Keratinocyte (primary cell): ENCODE data around the gene RRP1B. TPM values are rescaled to one million over a fixed set of nuclear protein-coding genes. Genes with fewer than 3 reads are reported as not detected.
A peak's percentile ranks its signal among the peaks of the same experiment; 100 is the strongest.

ENCODE experiments used
- DNase-seq: peaks from one replicate; pipeline ENCODE4 v3.0.0-alpha.2; 2011; ENCODE audit warnings: low read depth, missing footprints, low spot score
- FAIRE-seq: peaks from 2 replicates; lab custom pipeline; 2011; peaks lifted over from hg19 to GRCh38; lab: Jason Lieb, UNC
- H2AFZ ChIP-seq: 2 replicates; pipeline ENCODE4 v1.6.0; 2012; ENCODE audit warnings: low read length, control low read depth, inconsistent platforms; ENCODE audit not compliant: control insufficient read depth
- H3K27ac ChIP-seq: 2 replicates; pipeline ENCODE4 v1.5.1; 2011; ENCODE audit warnings: low read length; ENCODE audit not compliant: control insufficient read depth, insufficient read depth
- H3K27me3 ChIP-seq: 3 replicates; pipeline ENCODE4 v1.6.0; 2011; ENCODE audit warnings: low read length; ENCODE audit not compliant: control insufficient read depth, insufficient read depth; ENCODE audit errors: extremely low read depth
- H3K36me3 ChIP-seq, 2 experiments: 2 replicates in 1 of 2; 3 replicates in 1 of 2; pipeline ENCODE4 v1.5.1; 2011; ENCODE audit warnings: low read length in 2 of 2, mild to moderate bottlenecking in 1 of 2; ENCODE audit not compliant: control insufficient read depth in 2 of 2, insufficient read depth in 2 of 2; ENCODE audit errors: extremely low read depth in 1 of 2
- H3K4me1 ChIP-seq: 3 replicates; pipeline ENCODE4 v1.5.1; 2011; ENCODE audit warnings: low read length; ENCODE audit not compliant: control insufficient read depth, insufficient read depth; ENCODE audit errors: extremely low read depth
- H3K4me2 ChIP-seq: 3 replicates; pipeline ENCODE4 v1.6.0; 2011; ENCODE audit warnings: low read depth, low read length; ENCODE audit not compliant: control insufficient read depth, insufficient read depth; ENCODE audit errors: extremely low read depth
- H3K4me3 ChIP-seq, 3 experiments: fragments of 200-600 bp in 1 of 3; sonication (generic) in 1 of 3; 2 replicates in 2 of 3; 3 replicates in 1 of 3; pipeline ENCODE4 v1.5.1; 2011 to 2016; ENCODE audit warnings: low read length in 3 of 3, mild to moderate bottlenecking in 3 of 3, control low read depth in 2 of 3, inconsistent platforms in 1 of 3, low read depth in 1 of 3, mixed read lengths in 1 of 3, mixed run types in 1 of 3, moderate library complexity in 1 of 3; ENCODE audit not compliant: control insufficient read depth in 2 of 3, insufficient read depth in 2 of 3; ENCODE audit errors: extremely low read depth in 1 of 3
- H3K79me2 ChIP-seq: 2 replicates; pipeline ENCODE4 v1.6.0; 2012; ENCODE audit warnings: low read length; ENCODE audit not compliant: control insufficient read depth, insufficient read depth
- H3K9ac ChIP-seq: 3 replicates; pipeline ENCODE4 v1.6.0; 2011; ENCODE audit warnings: low read length; ENCODE audit not compliant: control insufficient read depth, insufficient read depth; ENCODE audit errors: extremely low read depth
- H3K9me1 ChIP-seq: 3 replicates; pipeline ENCODE4 v1.6.0; 2011; ENCODE audit warnings: low read length; ENCODE audit not compliant: control insufficient read depth, insufficient read depth; ENCODE audit errors: extremely low read depth
- H3K9me3 ChIP-seq: 2 replicates; pipeline ENCODE4 v1.5.1; 2012; ENCODE audit warnings: low read depth, low read length; ENCODE audit not compliant: control insufficient read depth
- H4K20me1 ChIP-seq: 3 replicates; pipeline ENCODE4 v1.6.0; 2011; ENCODE audit warnings: low read length; ENCODE audit not compliant: control insufficient read depth, insufficient read depth; ENCODE audit errors: extremely low read depth
- CTCF ChIP-seq, 3 experiments: IDR thresholded peaks in 1 of 3; conservative IDR thresholded peaks in 1 of 3; optimal IDR thresholded peaks in 1 of 3; 2 replicates in 2 of 3; 3 replicates in 1 of 3; pipeline versions ENCODE3 to v1.5.1; 2011; ENCODE audit warnings: low read length in 3 of 3, mild to moderate bottlenecking in 3 of 3, moderate library complexity in 2 of 3, control low read depth in 1 of 3, inconsistent platforms in 1 of 3; ENCODE audit not compliant: insufficient read depth in 2 of 3; ENCODE audit errors: extremely low read depth in 1 of 3
- EZH2 ChIP-seq: IDR thresholded peaks from one replicate; pipeline ENCODE4 v1.6.1; 2012; ENCODE audit warnings: inconsistent platforms, mild to moderate bottlenecking, low read length, moderate library complexity
- dilution Hi-C: fragments of 300-500 bp; cut with MboI; formaldehyde crosslinking; loops from one replicate; pipeline ENCODE4 v1.7.0; 2020; ENCODE audit warnings: low sequenced_read_pairs; ENCODE audit not compliant: extremely low pct_ligation_motif_present
- polyA plus RNA-seq, 5 experiments: library from polyadenylated mRNA; depleted of rRNA in 3 of 5; stranded (reverse) in 3 of 5; stranded (forward) in 1 of 5; unstranded in 1 of 5; fragments of >200 nt; gene quantifications; 1 replicate in 1 of 5; 2 replicates in 3 of 5; 3 replicates in 1 of 5; pipeline versions ENCODE4 v1.2.1 to v1.2.3, GENCODE V29; 2011 to 2012; ENCODE audit warnings: missing spikeins in 2 of 5, low read depth in 1 of 5, low replicate concordance in 1 of 5

The RRP1B gene
- polyA plus RNA-seq, 1 donor (not counting 4 experiments of a cell fraction or from before 2014, with no cell fraction given), result 19.8 TPM

GRCh38 chr21:43721206-43721605 is 61.8 kb downstream of the RRP1B start:
- TF ChIP-seq EZH2, result no peak
- no peak for TF ChIP-seq CTCF (optimal IDR thresholded peaks at IDR 0.05 in 1 of 3, IDR thresholded peaks at IDR 0.05 in 1 of 3, conservative IDR thresholded peaks at IDR 0.05 in 1 of 3; ENCODE audit: extremely low read depth in 1 of 3, insufficient read depth in 2 of 3, low read length in 3 of 3)
- FAIRE-seq (no peak), DNase-seq (no peak)
- H4K20me1 ChIP-seq, result peaks cover 8% of the 10 kb centered on the region
- peak overlapping the region; percentile 10 to 86 (median 69) for H3K4me3 ChIP-seq
- H3K4me1 ChIP-seq, result peaks cover 37% of the 10 kb centered on the region
- H3K27ac ChIP-seq, result no peak overlapping the region
- H2AFZ ChIP-seq, result no peak overlapping the region
- peak overlapping the region; percentile 93 for H3K4me2 ChIP-seq
- H3K9me3 ChIP-seq, result no peaks in the 10 kb centered on the region
- dilution Hi-C loops, result no loop called here
- H3K9me1 ChIP-seq, result no peaks in the 10 kb centered on the region
- no peaks in the 10 kb centered on the region for H3K27me3 ChIP-seq
- H3K79me2 ChIP-seq, result peaks cover 57% of the 10 kb centered on the region
- H3K9ac ChIP-seq, result no peak overlapping the region
- H3K36me3 ChIP-seq, result peaks cover 7 to 10% of the 10 kb centered on the region in 2 experiments

- DNase-seq (no peak), FAIRE-seq (peak; percentile 5)
- Histone ChIP-seq H3K4me1 (peaks cover 41% of the 10 kb centered on the region), H3K9me3 (no peaks in the 10 kb centered on the region), H3K9ac (peak overlapping the region; percentile 41), H3K4me3 (peak overlapping the region; percentile 1 to 10 (median 4)), H3K9me1 (no peaks in the 10 kb centered on the region), H3K36me3 (peaks cover 7 to 10% of the 10 kb centered on the region in 2 experiments), H3K27me3 (no peaks in the 10 kb centered on the region), H4K20me1 (peaks cover 8% of the 10 kb centered on the region), H3K4me2 (peak overlapping the region; percentile 93), H2AFZ (no peak overlapping the region), H3K27ac (peak overlapping the region; percentile 30), H3K79me2 (peaks cover 65% of the 10 kb centered on the region)
- dilution Hi-C loops, result no loop called here
- no peak for TF ChIP-seq CTCF (optimal IDR thresholded peaks at IDR 0.05 in 1 of 3, IDR thresholded peaks at IDR 0.05 in 1 of 3, conservative IDR thresholded peaks at IDR 0.05 in 1 of 3; ENCODE audit: extremely low read depth in 1 of 3, insufficient read depth in 2 of 3, low read length in 3 of 3)
- no peak for TF ChIP-seq EZH2
These were observed 62.6 kb downstream of the RRP1B start for GRCh38 chr21:43721939-43722338.
